ENCODE measurements around the gene HCCS. TPM values are rescaled to one million over a fixed set of nuclear protein-coding genes. Genes with fewer than 3 reads are reported as not detected.

The HCCS gene
- total RNA-seq, 1 experiment from 2014 or later, result 32.7 TPM

DNA sequence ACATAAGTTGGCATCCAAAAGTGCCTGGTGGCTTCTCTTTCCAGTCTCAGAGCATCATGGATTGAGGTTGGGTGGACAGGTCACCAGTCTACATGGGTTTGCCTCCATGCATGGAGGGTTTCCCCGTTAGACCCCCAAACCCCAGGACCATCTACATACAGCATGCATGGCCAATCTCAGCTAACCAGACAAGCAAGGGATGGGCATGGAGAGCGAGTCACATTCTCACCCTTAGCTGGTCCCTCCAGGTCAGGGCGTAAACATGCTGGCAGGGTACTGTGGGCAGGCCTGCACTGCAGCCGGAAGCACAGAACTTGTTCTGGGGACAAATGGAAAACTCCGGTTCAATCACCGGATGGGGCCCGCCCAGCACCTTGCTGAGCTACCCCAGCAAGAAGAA lies 37.3 kb downstream of the HCCS start:
- in situ Hi-C loops (cut with HindIII; ENCODE audit: low pct_unique_long_range_greater_than_20kb, low sequenced_read_pairs) (no loop called here), intact Hi-C loops (cut with micrococcal nuclease; ENCODE audit: unreplicated experiment) (no loop called here)
- Histone ChIP-seq H3K27me3 (ENCODE audit: control insufficient read depth, insufficient read depth, low read length) (no peaks in the 10 kb centered on the region), H3K36me3 (ENCODE audit: control insufficient read depth, insufficient read depth, low read length) (no peaks in the 10 kb centered on the region), H3K9me3 (ENCODE audit: control insufficient read depth, insufficient read depth, low read depth, low read length) (no peaks in the 10 kb centered on the region), H3K4me3 (ENCODE audit: low read depth in 2 of 2, low read length in 2 of 2) (no peak overlapping the region), H3K27ac (ENCODE audit: low read length) (no peak overlapping the region), H3K4me1 (ENCODE audit: control insufficient read depth, insufficient read depth, low read length) (no peaks in the 10 kb centered on the region)
- TF ChIP-seq TCF7L2 (IDR thresholded peaks at IDR 0.05; ENCODE audit: low read depth, low read length) (no peak), SIN3A (IDR thresholded peaks at IDR 0.05; ENCODE audit: borderline replicate concordance, insufficient read depth, low read depth, low read length) (no peak), POLR2AphosphoS5 (IDR thresholded peaks at IDR 0.05; ENCODE audit: low read depth, low read length) (no peak)
- TF ChIP-seq, protein P1, sequence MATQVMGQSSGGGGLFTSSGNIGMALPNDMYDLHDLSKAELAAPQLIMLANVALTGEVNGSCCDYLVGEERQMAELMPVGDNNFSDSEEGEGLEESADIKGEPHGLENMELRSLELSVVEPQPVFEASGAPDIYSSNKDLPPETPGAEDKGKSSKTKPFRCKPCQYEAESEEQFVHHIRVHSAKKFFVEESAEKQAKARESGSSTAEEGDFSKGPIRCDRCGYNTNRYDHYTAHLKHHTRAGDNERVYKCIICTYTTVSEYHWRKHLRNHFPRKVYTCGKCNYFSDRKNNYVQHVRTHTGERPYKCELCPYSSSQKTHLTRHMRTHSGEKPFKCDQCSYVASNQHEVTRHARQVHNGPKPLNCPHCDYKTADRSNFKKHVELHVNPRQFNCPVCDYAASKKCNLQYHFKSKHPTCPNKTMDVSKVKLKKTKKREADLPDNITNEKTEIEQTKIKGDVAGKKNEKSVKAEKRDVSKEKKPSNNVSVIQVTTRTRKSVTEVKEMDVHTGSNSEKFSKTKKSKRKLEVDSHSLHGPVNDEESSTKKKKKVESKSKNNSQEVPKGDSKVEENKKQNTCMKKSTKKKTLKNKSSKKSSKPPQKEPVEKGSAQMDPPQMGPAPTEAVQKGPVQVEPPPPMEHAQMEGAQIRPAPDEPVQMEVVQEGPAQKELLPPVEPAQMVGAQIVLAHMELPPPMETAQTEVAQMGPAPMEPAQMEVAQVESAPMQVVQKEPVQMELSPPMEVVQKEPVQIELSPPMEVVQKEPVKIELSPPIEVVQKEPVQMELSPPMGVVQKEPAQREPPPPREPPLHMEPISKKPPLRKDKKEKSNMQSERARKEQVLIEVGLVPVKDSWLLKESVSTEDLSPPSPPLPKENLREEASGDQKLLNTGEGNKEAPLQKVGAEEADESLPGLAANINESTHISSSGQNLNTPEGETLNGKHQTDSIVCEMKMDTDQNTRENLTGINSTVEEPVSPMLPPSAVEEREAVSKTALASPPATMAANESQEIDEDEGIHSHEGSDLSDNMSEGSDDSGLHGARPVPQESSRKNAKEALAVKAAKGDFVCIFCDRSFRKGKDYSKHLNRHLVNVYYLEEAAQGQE (IDR thresholded peaks at IDR 0.05; ENCODE audit: insufficient read depth in 1 of 2, low read depth in 2 of 2, low read length in 1 of 2), result no peak
- TF ChIP-seq, protein P2, sequence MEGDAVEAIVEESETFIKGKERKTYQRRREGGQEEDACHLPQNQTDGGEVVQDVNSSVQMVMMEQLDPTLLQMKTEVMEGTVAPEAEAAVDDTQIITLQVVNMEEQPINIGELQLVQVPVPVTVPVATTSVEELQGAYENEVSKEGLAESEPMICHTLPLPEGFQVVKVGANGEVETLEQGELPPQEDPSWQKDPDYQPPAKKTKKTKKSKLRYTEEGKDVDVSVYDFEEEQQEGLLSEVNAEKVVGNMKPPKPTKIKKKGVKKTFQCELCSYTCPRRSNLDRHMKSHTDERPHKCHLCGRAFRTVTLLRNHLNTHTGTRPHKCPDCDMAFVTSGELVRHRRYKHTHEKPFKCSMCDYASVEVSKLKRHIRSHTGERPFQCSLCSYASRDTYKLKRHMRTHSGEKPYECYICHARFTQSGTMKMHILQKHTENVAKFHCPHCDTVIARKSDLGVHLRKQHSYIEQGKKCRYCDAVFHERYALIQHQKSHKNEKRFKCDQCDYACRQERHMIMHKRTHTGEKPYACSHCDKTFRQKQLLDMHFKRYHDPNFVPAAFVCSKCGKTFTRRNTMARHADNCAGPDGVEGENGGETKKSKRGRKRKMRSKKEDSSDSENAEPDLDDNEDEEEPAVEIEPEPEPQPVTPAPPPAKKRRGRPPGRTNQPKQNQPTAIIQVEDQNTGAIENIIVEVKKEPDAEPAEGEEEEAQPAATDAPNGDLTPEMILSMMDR (IDR thresholded peaks at IDR 0.05), result no peak
- DNase-seq (ENCODE audit: low read depth, low spot score), result no peak
- no TSS peak for BruUV-seq (replicated peaks)
- POLR2A ChIA-PET, result no interaction called here
- CTCF ChIA-PET, result no interaction called here
- no peak for ATAC-seq

DNA sequence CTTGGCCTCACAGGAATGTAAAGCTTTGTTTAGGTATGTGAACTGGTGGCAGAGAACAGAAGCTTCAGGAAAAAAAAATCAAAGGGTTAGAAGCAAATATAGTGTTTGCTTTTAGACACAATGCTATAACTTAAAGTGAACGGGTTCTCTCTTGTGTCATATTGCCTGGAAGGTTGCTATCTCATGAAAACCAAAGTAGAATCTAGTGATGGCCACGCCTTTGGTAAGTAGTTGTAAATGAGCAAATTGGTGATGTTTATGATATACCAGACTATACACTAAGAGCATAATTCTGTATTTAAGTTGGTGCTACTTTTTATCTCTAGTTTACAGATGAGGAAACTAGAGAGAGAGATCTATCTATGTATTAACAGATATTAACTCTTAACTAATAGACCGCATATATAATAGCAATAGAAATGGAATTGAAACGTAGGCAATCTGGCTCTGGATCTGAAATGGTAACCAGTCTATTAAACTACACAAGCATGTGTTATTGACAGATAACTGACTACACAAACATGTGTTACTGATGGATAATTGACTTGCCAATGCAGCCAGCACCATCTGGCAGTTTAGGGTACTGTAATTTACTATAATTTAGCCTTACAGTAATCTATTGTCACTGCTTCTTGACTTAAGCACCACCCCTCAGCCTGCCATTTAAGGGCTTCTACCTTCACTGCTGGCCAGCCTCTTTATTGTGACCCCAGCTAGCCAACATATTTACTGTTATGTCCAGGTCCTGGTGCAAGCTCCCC lies 40.8 kb downstream of the HCCS start:
- ChIA-PET CTCF (no interaction called here), POLR2A (no interaction called here)
- Histone ChIP-seq H3K4me3 (ENCODE audit: low read depth in 2 of 2, low read length in 2 of 2) (no peak overlapping the region), H3K27me3 (ENCODE audit: control insufficient read depth, insufficient read depth, low read length) (no peaks in the 10 kb centered on the region), H3K36me3 (ENCODE audit: control insufficient read depth, insufficient read depth, low read length) (no peaks in the 10 kb centered on the region), H3K27ac (ENCODE audit: low read length) (no peak overlapping the region), H3K4me1 (ENCODE audit: control insufficient read depth, insufficient read depth, low read length) (no peaks in the 10 kb centered on the region), H3K9me3 (ENCODE audit: control insufficient read depth, insufficient read depth, low read depth, low read length) (no peaks in the 10 kb centered on the region)
- TF ChIP-seq POLR2AphosphoS5 (IDR thresholded peaks at IDR 0.05; ENCODE audit: low read depth, low read length) (no peak), SIN3A (IDR thresholded peaks at IDR 0.05; ENCODE audit: borderline replicate concordance, insufficient read depth, low read depth, low read length) (no peak), TCF7L2 (IDR thresholded peaks at IDR 0.05; ENCODE audit: low read depth, low read length) (no peak)
- TF ChIP-seq, protein P2 (IDR thresholded peaks at IDR 0.05), result no peak
- TF ChIP-seq, protein P1 (IDR thresholded peaks at IDR 0.05; ENCODE audit: insufficient read depth in 1 of 2, low read depth in 2 of 2, low read length in 1 of 2), result no peak
- ATAC-seq (no peak), DNase-seq (ENCODE audit: low read depth, low spot score) (no peak)
- intact Hi-C loops (cut with micrococcal nuclease; ENCODE audit: unreplicated experiment) (no loop called here), in situ Hi-C loops (cut with HindIII; ENCODE audit: low pct_unique_long_range_greater_than_20kb, low sequenced_read_pairs) (no loop called here)
- no TSS peak for BruUV-seq (replicated peaks)

Measured in Panc1 (cell line).